IMR-90 (cell line): ENCODE data around the gene PCYOX1L.

Source experiments
- FOS ChIP-seq: fragments of 150-350 bp; IDR thresholded peaks from 2 replicates; pipeline ENCODE4 v1.6.1; 2016; ENCODE audit warnings: low read depth, low read length
- POLR2A ChIP-seq: IDR thresholded peaks from 2 replicates; pipeline ENCODE4 v1.6.1; 2012; ENCODE audit warnings: mild to moderate bottlenecking, low read depth, low read length
- RAD21 ChIP-seq: IDR thresholded peaks from 2 replicates; pipeline ENCODE4 v1.6.1; 2012; ENCODE audit warnings: low read length, improper control_type of control experiment
- TF ChIP-seq, protein P1 (sequence below): conservative IDR thresholded peaks from 2 replicates; pipeline ENCODE4 v1.5.1; 2012; ENCODE audit warnings: mild to moderate bottlenecking, low read depth, low read length, improper control_type of control experiment
- TF ChIP-seq, protein P2 (sequence below): fragments of 150-350 bp; IDR thresholded peaks from 2 replicates; pipeline ENCODE4 v1.6.1; 2017; ENCODE audit warnings: mild to moderate bottlenecking, antibody characterized with exemption, low read length, low read depth
- TF ChIP-seq, protein P3 (sequence below): fragments of 150-350 bp; IDR thresholded peaks from 2 replicates; pipeline ENCODE4 v1.6.1; 2016; ENCODE audit warnings: low read depth, mild to moderate bottlenecking, low read length, moderate library complexity, borderline replicate concordance

DNA sequence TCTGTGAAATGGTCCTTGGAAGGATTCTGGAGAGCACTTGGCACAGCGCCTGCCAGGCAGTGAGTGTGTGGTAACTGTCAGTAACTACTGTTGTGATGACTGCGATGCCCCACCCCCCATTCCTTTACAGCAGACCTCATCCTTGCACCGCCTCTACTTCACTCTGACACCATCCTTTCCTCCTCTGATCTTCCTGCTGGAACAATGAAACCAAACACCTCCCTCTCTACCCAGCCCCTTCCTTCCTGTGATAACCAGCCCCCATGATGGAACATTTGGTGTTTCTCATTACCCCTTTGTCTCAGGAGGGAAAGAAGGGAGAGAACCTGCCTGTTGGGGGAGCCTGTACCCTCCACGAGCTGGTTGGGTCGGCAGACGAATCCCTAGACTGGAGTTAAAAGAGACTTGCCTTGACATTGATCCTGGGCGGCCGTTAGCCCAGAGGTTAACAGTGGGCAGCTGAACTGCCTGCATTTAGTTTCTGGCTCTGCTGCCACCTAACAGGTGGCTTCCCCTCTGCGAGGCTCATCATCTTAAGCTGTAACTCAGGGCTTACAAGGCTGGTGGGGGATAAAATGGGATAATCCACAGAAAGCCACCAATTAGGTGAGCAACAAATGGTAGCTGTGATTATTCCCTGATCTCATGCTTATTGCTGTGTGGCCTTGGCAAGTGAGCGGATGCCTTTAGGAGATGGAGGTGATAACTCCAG is 46.7 kb upstream of the PCYOX1L start:
- TF ChIP-seq, protein P1, sequence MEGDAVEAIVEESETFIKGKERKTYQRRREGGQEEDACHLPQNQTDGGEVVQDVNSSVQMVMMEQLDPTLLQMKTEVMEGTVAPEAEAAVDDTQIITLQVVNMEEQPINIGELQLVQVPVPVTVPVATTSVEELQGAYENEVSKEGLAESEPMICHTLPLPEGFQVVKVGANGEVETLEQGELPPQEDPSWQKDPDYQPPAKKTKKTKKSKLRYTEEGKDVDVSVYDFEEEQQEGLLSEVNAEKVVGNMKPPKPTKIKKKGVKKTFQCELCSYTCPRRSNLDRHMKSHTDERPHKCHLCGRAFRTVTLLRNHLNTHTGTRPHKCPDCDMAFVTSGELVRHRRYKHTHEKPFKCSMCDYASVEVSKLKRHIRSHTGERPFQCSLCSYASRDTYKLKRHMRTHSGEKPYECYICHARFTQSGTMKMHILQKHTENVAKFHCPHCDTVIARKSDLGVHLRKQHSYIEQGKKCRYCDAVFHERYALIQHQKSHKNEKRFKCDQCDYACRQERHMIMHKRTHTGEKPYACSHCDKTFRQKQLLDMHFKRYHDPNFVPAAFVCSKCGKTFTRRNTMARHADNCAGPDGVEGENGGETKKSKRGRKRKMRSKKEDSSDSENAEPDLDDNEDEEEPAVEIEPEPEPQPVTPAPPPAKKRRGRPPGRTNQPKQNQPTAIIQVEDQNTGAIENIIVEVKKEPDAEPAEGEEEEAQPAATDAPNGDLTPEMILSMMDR: no peak
- TF ChIP-seq POLR2A (no peak), RAD21 (no peak), FOS (no peak)
- TF ChIP-seq, protein P2, sequence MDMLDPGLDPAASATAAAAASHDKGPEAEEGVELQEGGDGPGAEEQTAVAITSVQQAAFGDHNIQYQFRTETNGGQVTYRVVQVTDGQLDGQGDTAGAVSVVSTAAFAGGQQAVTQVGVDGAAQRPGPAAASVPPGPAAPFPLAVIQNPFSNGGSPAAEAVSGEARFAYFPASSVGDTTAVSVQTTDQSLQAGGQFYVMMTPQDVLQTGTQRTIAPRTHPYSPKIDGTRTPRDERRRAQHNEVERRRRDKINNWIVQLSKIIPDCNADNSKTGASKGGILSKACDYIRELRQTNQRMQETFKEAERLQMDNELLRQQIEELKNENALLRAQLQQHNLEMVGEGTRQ: no peak
- TF ChIP-seq, protein P3, sequence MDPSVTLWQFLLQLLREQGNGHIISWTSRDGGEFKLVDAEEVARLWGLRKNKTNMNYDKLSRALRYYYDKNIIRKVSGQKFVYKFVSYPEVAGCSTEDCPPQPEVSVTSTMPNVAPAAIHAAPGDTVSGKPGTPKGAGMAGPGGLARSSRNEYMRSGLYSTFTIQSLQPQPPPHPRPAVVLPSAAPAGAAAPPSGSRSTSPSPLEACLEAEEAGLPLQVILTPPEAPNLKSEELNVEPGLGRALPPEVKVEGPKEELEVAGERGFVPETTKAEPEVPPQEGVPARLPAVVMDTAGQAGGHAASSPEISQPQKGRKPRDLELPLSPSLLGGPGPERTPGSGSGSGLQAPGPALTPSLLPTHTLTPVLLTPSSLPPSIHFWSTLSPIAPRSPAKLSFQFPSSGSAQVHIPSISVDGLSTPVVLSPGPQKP: no peak
